ENCODE results near the gene C14orf93. TPM values are rescaled to one million over a fixed set of nuclear protein-coding genes. Genes with fewer than 3 reads are reported as not detected.
A peak's percentile ranks its signal among the peaks of the same experiment; 100 is the strongest.

Gene C14orf93
- total and polyA plus RNA-seq, 8 donors, result 5.0 to 29.1 (median 8.6) TPM; not detected in 1

DNA sequence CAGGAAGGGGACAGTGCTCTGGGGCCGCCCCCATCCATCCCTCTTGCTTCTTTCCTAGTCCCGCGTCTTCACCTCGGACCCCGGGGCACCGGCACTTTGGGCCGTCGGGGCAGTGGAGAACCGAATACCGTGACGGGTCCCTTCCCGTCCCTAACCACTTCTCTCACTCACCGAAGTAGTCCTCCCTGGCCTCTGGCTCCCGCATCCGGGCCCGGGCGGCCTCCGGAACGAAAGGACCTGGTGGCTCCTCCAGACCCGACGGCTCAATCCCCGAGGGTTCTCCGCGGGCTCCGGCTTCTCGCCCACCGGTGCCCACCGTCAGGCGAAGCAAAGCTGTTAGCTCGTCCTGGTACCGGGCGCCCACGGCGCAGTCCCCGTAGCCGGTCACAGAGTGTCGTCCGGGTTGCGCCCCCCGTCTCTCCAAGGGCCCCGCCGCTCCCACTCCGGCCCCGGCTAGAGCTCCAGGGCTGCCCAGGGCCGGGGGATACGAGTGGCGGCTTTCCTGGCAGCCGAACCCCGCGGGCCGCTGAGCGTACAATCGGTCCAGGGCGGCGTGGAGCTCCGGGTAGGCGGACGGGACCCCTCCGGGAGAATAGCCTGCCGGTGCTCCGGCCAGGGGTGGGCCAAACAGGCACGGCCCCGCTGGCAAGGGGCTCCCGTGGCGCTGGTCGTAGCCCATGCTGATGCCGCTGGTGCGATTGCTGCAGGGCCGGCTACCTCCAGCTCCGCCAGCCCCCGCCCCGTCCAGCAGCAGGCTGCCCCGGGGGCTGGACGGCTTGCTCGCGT is 28.7 kb downstream of the C14orf93 start:
- TF ChIP-seq, protein P1, sequence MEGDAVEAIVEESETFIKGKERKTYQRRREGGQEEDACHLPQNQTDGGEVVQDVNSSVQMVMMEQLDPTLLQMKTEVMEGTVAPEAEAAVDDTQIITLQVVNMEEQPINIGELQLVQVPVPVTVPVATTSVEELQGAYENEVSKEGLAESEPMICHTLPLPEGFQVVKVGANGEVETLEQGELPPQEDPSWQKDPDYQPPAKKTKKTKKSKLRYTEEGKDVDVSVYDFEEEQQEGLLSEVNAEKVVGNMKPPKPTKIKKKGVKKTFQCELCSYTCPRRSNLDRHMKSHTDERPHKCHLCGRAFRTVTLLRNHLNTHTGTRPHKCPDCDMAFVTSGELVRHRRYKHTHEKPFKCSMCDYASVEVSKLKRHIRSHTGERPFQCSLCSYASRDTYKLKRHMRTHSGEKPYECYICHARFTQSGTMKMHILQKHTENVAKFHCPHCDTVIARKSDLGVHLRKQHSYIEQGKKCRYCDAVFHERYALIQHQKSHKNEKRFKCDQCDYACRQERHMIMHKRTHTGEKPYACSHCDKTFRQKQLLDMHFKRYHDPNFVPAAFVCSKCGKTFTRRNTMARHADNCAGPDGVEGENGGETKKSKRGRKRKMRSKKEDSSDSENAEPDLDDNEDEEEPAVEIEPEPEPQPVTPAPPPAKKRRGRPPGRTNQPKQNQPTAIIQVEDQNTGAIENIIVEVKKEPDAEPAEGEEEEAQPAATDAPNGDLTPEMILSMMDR (IDR thresholded peaks at IDR 0.05), result no peak
- TF ChIP-seq POLR2AphosphoS5 (IDR thresholded peaks at IDR 0.05) (no peak), POLR2A (IDR thresholded peaks at IDR 0.05) (no peak), EP300 (IDR thresholded peaks at IDR 0.05) (no peak)
- peak overlapping the region; percentile 1 to 88 (median 78) for H3K27ac ChIP-seq
- H3K27me3 ChIP-seq, result peaks cover 0 to 25% (median 14%) of the 10 kb centered on the region in 3 donors
- peak in 1 of 2 donors; percentile 44 for DNase-seq
- peak overlapping the region; percentile 70 to 78 (median 72) for H3K4me3 ChIP-seq
- intact Hi-C loops (cut with DNase I; ENCODE audit: low total_unique reads), result no loop called here
- H3K9me3 ChIP-seq, result no peaks in the 10 kb centered on the region
- peaks cover 42 to 73% (median 70%) of the 10 kb centered on the region in 4 donors for H3K4me1 ChIP-seq
- no peaks in the 10 kb centered on the region for H3K36me3 ChIP-seq
- WGBS, 5 donors, result 2 to 7% (median 4%) methylated on average over 34 to 76 of the region's 76 CpGs

- Histone ChIP-seq H3K4me1 (peaks cover 42 to 79% (median 73%) of the 10 kb centered on the region in 4 donors), H3K36me3 (no peaks in the 10 kb centered on the region), H3K9me3 (no peaks in the 10 kb centered on the region), H3K27me3 (peaks cover 0 to 25% (median 14%) of the 10 kb centered on the region in 3 donors), H3K4me3 (peak overlapping the region; percentile 70 to 78 (median 72)), H3K27ac (peak overlapping the region; percentile 1 to 88 (median 78))
- 0 to 6% (median 1%) methylated on average over 10 to 41 of the region's 41 CpGs for WGBS, 5 donors
- TF ChIP-seq EP300 (IDR thresholded peaks at IDR 0.05), result no peak
- TF ChIP-seq, protein P1 (IDR thresholded peaks at IDR 0.05), result no peak
- no peak for TF ChIP-seq POLR2A (IDR thresholded peaks at IDR 0.05)
- no peak for TF ChIP-seq POLR2AphosphoS5 (IDR thresholded peaks at IDR 0.05)
- DNase-seq, result peak; percentile 57 to 82
- intact Hi-C loops (cut with DNase I; ENCODE audit: low total_unique reads), result no loop called here
These were observed 29.3 kb downstream of the C14orf93 start for GRCh38 chr14:22980672-22981089.

GRCh38 chr14:22979748-22980392 is 30.1 kb downstream of the C14orf93 start:
- TF ChIP-seq POLR2AphosphoS5 (IDR thresholded peaks at IDR 0.05) (no peak), EP300 (IDR thresholded peaks at IDR 0.05) (no peak), POLR2A (IDR thresholded peaks at IDR 0.05) (no peak)
- TF ChIP-seq, protein P1 (IDR thresholded peaks at IDR 0.05), result no peak
- Histone ChIP-seq H3K9me3 (no peaks in the 10 kb centered on the region), H3K27ac (peak overlapping the region in 4 of 5 donors; percentile 78 to 88 (median 80)), H3K27me3 (peaks cover 0 to 25% (median 14%) of the 10 kb centered on the region in 3 donors), H3K4me1 (peaks cover 42 to 79% (median 73%) of the 10 kb centered on the region in 4 donors), H3K4me3 (peak overlapping the region; percentile 70 to 78 (median 72)), H3K36me3 (peaks cover 0 to 3% (median 0%) of the 10 kb centered on the region in 4 donors)
- peak in 1 of 2 donors; percentile 16 for DNase-seq
- intact Hi-C loops (cut with DNase I; ENCODE audit: low total_unique reads), result no loop called here
- WGBS, 5 donors, result 60 to 75% (median 68%) methylated on average over 8 of the region's 8 CpGs

- Histone ChIP-seq H3K36me3 (peaks cover 0 to 9% (median 4%) of the 10 kb centered on the region in 4 donors), H3K9me3 (no peaks in the 10 kb centered on the region), H3K4me1 (peaks cover 42 to 79% (median 73%) of the 10 kb centered on the region in 4 donors), H3K27ac (peak overlapping the region; percentile 2 to 88 (median 78)), H3K27me3 (peaks cover 0 to 25% (median 14%) of the 10 kb centered on the region in 3 donors), H3K4me3 (no peak overlapping the region)
- intact Hi-C loops (cut with DNase I; ENCODE audit: low total_unique reads), result no loop called here
- no peak for TF ChIP-seq POLR2A (IDR thresholded peaks at IDR 0.05)
- TF ChIP-seq EP300 (IDR thresholded peaks at IDR 0.05), result no peak
- TF ChIP-seq POLR2AphosphoS5 (IDR thresholded peaks at IDR 0.05), result no peak
- TF ChIP-seq, protein P1 (IDR thresholded peaks at IDR 0.05), result no peak
- DNase-seq, result peak in 1 of 2 donors; percentile 52
- WGBS, 5 donors, result 44 to 64% (median 57%) methylated on average over 3 to 5 of the region's 5 CpGs
These were observed 30.8 kb downstream of the C14orf93 start for GRCh38 chr14:22978981-22979671.
